SIG-M5 (cell line): Measurements from ENCODE around the gene HBEGF.

Experiments
- DNase-seq: peaks from one replicate; lab custom pipeline; 2025; lab: John Stamatoyannopoulos, UW

The HBEGF gene, protein sequence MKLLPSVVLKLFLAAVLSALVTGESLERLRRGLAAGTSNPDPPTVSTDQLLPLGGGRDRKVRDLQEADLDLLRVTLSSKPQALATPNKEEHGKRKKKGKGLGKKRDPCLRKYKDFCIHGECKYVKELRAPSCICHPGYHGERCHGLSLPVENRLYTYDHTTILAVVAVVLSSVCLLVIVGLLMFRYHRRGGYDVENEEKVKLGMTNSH

DNA sequence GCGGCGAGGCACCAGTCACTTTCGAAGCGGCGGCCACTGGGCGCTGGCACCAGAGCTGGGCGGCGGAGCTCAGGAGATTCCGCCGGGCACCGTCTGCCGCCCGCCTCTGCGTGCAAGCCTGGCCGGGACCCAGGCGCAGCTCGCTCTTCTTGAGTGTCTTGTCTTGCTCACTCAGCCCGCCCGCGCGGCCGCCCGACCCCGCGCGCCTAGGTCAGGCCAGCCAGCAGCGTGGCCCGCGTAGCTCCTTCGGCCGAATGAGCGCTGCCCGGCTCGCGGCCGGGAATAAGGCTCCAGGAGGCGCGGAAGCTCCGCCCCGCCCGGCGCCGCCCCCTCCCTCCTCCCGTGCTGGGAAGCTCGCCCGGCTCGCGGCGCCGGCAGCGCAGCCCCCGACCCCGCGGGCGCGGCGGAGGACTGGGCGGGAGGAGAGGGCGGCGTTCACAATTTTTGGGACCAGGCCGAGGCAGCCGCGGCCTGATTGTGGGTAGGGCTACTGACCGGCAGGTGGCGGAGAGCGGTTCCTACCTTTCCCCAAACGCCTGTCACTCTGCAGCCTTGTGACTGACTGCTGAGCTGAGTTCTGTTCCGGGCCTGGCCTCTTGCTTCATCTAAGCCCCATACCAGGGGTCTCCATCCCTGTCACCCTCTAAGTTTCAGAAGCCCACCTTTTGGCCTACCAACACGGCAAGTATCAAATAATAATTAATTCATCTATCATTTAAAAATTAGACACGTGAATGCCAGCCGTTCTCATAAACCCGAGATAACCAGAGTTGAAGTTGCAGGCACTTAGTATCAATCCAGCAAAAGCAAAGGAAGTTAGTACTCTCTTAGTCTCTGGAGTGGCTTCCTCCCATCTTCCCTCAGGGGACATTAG, at the start of gene HBEGF:
TSS of gene HBEGF (minus strand) at position 256 of the 874 bp plus-strand sequence. CDS start 275 bp downstream, outside the sequence.
- DNase-seq = no peak

DNA sequence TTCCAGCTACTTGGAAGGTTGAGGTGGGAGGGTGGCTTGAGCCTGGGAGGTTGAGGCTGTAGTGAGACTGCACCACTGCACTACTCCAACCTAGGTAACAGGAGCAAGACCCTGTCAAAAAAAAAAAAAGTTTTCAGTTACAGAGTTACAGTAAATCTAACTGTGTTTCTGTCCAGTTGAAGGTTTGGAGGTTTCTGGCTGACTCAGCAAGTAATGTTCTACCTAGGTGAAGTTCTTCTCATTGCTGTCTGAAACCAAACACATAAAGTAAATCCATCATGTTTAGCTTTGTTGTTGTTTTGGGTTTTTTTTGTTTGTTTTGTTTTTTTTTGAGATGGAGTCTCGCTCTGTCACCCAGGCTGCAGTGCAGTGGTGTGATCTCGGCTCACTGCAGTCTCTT, 47.3 kb upstream of the HBEGF start:
- no peak for DNase-seq

DNA sequence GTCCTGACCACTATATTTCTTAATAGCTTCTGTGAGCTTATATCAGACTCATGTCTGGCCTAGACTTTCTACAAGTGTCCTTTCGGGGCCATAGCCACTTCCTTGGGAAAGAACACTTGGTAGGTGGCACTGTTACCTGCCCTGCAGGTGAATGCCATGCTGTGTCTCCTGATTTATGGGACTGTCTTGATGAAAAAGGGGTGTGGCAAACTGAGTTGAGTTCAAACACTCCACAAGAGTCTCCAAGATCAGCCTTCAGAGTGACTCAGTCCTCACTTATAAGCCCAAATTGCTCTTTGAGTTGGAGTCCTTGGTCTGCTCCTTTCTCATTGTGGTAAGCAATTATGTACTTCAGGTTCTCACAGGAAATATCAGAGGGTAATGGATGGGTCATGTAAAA, 45.3 kb upstream of the HBEGF start:
- DNase-seq = no peak

DNA sequence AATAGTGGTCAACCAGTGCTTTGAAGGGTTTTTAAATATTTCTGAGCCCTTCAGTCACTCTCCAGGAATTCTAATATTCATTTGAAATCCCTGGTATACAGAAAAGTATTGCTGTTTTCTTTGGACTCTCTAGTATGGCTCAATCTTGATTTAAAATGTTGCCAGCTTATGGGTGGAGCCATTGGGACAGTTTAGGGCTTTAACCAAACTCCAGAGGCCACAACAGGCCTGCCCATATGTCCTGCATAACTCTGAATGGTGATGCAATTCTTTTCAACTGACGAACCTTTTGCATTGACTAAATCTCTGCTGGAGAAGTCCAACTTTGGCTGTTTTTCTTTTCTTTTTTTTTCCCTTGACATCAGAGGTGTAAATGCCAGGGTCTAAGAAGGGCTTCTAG, 44.9 kb upstream of the HBEGF start:
- no peak for DNase-seq

DNA sequence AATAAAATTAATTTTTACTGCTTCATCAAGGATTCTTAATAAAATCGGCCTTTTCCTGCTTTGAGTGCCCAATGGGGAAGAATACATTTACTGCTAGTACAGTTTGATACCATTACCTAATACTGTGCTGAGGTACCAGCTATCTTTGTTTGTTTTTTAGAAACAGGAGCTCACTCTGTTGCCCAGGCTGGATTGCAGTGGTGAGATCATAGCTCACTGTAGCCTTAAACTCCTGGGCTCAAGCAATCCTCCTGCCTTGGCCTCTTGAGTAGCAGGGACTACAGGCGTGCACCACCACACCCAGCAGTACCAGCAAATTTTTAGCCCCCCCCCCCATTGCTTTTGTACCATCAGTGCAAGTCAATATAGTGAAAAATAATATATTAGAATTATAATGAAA, 41.6 kb upstream of the HBEGF start:
- DNase-seq = no peak

DNA sequence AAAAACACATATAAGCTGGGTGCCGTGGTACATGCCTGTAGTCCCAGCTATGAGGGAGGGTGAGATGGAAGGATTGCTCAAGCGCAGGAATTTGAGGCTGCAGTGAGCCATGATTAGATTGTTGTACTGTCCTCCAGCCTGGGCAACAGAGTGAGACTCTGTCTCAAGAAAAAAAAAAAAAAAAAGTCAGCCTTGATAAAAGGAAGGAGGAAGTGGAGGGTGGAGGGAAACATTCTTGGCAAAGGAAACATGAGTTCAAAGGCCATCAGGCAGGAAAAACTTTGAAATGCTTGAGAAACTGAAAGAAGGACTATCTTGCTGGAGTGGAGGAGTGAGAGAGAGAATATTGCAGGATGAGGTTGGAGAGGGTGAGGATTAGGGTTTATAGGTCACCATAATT, 36.9 kb upstream of the HBEGF start:
- no peak for DNase-seq

DNA sequence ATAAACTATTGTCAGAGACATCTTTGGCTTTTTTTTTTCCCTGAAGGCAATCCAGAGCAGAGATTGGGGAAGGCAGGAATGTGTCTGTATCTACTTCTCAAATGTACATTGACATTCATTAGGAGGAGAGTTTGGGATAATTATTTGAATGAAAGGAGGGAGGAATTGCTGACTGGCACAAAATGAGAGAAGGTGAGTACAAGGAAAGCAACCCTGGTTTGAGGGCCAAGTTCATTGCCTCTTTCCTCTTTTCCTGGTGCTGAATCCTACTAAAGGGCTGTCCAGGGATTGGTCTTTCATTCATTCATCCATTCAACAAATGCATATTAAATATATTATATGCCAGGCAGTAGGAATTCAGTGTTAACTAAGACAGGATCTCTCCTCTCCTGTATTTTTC, 36.5 kb upstream of the HBEGF start:
- no peak for DNase-seq

DNA sequence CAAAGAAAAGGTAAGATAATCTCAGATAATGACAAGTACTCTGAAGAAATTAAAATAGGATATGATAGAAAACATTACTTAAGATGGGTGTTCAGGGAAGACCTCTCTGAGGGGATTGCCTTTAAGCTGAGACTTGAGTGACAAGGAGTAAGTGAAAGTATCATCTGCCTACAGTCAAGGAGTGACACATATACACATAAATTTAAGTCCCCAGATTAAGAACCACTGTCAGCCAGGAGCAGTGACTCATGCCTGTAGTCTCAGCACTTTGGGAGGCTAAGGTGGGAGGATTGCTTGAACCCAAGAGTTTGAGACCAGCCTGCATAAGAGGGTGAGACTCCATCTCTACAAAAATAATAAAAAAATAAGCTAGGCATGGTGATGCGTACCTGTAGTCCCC, 35.6 kb upstream of the HBEGF start:
- DNase-seq = no peak

DNA sequence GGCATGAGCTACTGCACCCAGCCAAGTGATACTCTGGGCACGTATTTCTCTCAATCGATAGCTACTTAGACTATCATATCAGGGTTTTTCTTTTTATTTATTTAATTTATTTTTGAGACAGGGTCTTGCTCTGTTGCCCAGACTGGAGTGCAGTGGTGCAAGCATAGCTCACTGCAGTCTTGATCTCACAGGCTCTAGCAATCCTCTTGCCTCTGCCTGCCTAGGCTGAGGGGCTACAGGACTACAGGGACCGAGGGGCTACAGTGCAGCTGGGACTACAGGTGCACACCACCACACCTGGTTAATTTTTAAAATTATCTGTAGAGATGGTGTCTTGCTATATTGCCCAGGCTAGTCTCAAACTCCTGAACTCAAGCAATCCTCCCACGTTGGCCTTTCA, 34.9 kb upstream of the HBEGF start:
- no peak for DNase-seq

DNA sequence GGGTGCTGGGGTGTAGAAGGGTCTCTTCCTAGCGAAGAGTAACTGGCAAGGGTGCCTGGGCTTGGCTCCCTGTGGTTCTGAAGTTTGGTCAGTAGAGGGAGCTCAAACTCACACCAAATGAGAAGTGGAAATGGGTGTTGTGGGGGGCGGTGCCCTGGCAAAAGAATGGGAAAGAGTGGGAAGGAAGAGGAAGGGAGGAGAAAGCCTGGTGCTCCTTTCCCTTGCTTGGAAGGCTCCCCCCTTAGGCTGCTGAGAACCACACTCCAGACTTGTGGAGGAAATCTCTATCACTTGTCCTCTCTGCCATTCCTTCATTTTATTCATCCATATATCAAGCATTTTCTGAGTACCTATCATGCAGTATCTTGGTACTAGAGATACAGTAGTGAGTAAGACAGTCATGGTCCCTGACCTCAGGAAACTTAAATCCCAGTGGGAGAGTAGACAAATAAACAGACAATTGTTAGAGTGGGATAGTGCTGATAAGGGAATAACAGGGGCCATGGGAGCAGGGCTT, 26.6 kb upstream of the HBEGF start:
- DNase-seq = no peak

DNA sequence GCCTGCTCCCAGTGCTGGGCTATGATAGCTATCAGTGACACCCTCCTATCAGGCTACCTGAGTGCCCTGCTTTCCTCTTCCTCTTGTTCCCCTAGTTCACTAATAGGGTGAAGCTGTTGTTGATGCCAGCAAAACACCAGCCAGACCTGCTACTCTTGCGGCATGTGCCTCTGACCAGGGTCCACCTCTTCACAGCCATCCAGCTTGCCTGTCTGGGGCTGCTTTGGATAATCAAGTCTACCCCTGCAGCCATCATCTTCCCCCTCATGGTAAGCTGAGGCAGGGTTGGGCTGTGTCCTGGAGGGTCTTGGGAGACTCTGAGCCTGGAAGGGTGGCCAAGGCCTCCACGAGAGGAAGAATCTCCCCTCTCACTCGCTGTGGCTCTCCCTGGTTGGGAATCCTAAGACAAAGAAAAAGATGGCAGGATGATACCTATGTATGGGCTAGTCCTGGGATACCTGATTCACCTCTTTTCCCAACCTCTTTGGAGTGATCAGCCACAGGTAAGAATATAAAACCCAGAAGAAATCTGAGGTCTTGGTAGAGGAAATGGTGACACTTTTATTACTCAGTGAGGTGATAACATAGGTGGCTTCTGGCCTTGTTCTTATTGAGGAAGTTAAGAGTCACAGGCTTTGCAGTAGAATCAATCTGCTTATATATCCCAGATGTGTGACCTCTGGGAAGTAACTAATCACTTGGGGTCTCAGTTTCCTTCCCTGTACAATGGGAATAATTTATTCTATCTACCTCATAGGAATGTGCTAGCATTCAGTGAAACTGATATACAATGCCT, 25.2 kb upstream of the HBEGF start:
- DNase-seq = no peak

DNA sequence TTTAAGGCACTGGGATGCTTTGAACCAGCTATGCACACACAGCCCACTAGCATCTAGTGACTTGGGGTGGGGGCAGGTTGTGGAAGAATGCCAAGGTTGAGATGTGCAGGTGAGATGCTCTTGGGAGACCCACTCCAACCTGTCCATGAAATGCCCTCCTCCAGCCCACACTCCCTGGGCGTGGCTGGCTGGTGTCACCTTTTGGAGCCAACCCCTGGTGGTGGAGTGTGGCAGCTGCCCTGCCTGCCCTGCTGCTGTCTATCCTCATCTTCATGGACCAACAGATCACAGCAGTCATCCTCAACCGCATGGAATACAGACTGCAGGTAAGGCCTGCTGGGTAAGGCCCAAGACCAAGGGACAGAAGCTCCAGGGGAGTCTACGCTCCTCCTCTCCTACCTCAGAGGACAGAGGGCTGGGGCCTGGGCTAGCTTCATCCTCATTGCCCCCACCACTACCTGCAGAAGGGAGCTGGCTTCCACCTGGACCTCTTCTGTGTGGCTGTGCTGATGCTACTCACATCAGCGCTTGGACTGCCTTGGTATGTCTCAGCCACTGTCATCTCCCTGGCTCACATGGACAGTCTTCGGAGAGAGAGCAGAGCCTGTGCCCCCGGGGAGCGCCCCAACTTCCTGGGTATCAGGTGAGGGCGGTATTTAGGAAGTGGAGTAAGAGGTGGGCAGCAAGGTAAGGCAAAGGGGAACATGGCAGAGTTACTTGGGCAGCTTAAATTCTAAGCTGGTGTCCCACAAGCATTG, 21.0 kb upstream of the HBEGF start:
- DNase-seq = no peak

DNA sequence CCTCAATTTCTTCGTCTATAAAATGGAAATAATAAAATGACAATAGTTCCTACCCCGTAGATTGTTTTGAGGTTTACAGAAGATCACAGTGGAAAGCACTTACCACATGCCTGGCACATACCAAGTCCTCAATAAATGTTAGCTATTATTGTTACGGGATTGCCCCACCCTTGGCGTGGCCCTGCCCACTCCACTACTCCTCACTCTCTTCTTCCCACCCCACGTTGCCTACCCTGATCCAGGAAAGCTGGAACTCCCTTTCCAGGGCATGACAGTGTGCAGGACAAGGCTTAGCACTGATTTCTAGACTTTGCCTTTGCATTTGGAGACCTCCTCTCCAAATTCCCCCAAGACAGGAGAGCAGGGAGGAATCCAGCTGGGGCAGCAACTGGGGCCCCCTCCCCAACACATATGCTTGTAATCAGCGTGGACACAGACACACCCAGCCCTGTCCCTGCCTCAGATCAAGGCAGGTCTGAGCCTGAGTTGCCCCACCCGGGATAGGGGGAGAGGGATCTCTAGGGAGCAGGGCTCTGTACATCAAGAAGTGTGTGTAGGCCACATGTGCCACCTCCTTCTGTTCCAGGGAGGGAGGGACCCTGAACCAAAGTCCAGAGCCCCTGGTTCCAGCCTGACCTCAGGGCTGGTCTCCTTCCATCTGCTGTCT, 20.3 kb upstream of the HBEGF start:
- DNase-seq = no peak

DNA sequence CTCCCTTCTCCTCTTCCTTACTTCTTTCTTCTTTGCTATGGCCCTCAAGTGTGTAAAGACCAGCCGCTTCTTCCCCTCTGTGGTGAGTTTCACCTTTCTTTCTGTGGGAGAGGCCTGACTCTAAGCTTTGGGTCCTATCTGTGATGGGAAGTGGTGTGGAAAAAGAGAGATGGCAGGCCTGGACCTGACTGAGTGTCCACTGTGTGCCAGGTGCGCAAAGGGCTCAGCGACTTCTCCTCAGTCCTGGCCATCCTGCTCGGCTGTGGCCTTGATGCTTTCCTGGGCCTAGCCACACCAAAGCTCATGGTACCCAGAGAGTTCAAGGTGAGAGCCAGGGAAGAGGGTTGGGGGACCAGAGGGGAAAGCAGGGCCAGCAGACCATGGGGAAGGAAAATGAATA, 19.5 kb upstream of the HBEGF start:
- no peak for DNase-seq

DNA sequence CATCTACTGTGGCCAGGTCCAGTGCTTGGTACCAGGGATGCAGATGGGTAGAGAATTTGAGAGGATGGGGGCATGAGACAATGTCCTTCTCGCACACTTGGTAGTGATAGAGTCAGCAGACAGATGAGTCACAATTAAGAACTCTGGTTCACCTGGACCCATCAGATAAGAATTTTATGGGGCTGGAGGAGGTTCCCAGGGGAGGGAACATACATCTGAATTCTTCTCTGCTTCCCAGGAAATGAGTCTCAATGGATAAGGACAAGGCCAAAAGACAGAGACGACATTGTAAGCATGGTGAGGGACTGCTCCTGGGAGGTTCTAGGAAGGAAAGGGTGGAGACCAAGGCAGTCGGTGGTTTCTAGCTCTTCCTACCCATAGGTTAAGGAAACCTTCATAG, 18.9 kb upstream of the HBEGF start:
- no peak for DNase-seq

DNA sequence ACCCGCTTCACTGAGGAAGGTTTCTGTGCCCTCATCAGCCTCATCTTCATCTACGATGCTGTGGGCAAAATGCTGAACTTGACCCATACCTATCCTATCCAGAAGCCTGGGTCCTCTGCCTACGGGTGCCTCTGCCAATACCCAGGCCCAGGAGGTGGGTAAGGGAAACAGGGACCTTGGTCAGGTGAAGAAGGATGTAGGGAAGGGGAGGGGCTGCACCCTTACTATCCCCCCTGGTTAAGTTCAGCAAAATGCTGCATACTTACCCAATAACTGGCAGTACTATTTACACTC, 18.0 kb upstream of the HBEGF start:
- no peak for DNase-seq

DNA sequence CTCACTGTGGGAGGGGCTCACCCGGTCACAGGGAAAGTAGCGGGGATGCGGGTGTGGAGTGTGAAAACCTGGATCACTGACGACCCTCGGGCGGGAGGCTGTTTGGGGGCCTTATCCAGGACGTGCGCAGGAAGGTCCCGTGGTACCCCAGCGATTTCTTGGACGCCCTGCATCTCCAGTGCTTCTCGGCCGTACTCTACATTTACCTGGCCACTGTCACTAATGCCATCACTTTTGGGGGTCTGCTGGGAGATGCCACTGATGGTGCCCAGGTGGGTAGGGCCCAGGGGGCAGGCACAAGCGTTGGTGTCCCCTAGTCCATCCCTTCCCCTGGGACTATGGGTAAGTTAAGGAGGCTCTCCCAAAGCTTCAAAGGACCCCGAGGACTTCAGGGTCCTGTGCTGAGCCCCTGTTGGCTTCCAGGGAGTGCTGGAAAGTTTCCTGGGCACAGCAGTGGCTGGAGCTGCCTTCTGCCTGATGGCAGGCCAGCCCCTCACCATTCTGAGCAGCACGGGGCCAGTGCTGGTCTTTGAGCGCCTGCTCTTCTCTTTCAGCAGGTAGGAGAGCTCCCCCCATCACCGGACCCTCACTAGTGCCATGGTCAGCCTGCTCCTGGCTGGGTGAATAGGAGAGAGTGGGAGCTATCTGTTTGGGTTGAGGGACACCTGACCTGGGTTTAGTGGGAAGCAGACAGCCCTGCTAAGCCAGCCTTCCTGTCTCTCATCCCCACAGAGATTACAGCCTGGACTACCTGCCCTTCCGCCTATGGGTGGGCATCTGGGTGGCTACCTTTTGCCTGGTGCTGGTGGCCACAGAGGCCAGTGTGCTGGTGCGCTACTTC, 17.4 kb upstream of the HBEGF start:
- DNase-seq = no peak

DNA sequence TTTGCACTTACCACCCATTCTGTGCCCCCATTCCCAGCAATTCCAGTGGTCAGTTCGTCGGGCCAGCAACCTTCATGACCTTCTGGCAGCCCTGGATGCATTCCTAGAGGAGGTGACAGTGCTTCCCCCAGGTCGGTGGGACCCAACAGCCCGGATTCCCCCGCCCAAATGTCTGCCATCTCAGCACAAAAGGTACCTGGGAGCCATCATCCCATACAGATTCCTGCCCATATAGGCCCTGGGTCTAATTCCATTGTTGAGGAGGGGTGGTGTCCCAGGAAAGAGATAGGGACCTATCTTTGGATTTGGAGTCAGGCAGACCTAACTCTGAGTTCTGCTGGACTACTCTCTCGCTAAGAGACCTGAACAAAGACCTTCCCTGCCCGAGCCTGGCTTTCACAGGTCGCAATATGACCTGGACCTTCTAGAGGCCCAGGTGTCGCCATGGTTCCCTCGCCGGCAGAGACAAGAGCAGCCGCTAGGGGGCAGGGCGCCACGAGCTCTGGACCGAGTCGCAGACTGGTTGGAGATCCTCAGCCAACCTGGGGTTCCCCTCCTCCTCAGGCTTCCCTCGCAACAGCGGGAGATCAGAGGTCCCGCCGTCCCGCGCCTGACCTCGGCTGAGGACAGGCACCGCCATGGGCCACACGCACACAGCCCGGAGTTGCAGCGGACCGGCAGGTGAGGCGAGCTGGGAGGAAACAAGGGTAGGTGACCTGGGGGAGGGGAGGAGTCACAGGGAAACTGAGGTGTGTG, 16.6 kb upstream of the HBEGF start:
- no peak for DNase-seq

DNA sequence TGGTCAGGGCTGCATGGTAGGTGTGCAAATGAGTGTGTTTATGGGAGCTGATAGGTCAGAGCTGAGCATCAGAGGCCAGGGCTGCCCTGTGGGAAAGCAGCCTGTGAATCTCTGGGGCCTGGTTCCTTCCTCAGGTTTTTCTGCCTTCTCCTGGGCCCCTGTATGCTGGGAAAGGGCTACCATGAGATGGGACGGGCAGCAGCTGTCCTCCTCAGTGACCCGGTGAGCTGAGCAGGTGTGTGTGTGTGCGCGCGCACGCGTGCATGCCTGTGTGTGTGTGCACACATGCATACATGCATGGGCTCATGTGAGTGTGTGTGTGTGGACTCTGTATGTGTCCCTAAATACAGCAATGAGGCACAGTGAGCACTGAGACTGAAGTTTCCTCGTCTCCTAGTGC, 15.9 kb upstream of the HBEGF start:
- no peak for DNase-seq

DNA sequence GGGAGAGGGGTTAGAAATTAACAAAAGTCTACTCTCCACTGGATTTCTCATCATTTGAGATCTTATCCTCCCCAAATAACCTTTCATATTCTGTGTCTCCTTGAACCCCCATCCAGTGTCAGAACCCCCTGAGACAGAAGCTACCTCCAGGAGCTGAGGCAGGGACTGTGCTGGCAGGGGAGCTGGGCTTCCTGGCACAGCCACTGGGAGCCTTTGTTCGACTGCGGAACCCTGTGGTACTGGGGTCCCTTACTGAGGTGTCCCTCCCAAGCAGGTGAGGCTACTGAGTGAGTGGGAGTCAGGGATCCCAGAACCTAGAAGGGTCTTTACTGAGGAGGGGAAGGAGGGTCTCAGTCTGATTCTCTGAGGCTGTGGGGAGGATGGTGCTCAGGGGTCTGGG, 15.5 kb upstream of the HBEGF start:
- no peak for DNase-seq
